HG03066 (cell line): ENCODE measurements around the gene INHBC.
"Not testable (repeated sequence)": the region's sequence is repeated elsewhere in the genome, so short reads cannot be mapped to it uniquely, and the experiment has no call there.

Source experiments
- ATAC-seq: cut with Tn5 transposase; IDR thresholded peaks from one replicate; pipeline ENCODE4 v1.9.1; 2021; ENCODE audit warnings: low read depth; ENCODE audit not compliant: unreplicated experiment

Gene INHBC

DNA sequence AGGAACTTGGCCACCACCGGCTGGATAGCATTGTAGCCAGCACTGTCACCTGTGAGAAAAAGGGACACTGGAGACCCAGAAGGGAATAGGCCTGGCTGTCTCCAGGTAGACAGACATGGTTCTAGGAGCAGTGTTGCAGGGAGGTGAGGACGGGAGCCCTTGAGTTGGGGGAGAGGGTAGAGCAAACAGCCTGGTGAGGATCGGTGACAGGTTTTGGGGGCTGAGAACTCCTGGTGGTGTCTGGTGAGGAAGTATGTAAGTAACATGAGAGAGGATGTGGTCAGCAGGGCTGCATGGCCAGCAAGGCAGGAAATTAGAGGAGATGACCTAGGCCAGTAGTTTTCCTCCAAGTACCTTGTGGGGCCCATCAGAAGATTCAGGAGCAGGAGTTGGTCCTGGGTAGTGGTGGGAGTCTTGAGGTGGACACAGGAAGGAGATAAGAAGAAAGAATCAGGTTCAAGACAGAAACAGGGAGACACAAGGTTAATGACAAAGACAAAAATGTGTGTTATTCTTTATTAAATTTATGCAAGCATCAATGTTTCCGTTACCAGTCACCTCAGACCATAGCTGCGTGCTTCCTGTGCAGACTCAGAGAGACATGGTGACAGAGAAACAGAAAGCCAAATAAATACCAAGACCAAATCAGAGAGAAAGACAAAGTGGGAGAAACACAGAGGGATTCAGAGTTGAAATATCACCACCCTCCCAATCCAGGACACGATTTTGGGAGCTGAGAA, 45.0 kb downstream of the INHBC start, which contains the start of gene ARHGAP9:
TSS of gene ARHGAP9 (minus strand) at position 491 of the 740 bp plus-strand sequence. CDS start at position 31, 460 bp downstream.
- ATAC-seq: no peak

DNA sequence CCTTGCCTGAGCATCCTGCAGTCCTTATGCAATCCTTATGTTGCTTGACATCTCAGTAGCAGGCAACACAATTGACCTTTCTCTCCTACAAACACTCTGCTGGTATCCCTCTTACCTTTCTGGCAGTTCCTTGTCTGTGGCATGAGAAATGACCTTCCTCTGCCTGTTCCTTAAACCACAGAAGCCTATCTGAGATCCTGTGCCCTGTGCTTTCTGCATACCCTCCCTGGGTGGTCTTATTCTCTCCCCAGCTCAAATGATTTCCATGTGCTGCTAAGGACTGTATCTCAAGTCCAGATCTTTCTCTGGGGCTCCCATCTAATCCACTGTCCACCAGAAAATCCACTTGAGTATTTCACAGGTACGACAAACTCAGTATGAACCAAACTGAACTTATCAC, 47.1 kb downstream of the INHBC start:
- no peak for ATAC-seq

DNA sequence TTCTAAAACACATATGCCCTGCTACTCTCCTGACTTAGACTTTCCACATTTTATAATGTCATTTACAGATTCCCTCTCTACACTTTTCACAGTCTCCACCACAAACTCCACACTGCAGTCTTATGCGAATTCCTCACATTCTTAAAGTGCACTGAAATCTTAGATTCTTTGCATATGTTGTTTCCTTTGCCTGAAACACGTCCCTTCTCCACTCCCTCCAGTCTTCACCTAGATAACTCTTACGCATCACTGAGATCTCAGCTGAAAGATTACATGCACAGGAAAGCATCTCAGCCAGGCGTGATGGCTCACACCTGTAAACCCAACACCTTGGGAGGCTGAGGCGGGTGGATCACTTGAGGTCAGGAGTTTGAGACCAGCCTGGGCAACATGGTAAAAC, 48.9 kb downstream of the INHBC start:
- ATAC-seq: no peak

DNA sequence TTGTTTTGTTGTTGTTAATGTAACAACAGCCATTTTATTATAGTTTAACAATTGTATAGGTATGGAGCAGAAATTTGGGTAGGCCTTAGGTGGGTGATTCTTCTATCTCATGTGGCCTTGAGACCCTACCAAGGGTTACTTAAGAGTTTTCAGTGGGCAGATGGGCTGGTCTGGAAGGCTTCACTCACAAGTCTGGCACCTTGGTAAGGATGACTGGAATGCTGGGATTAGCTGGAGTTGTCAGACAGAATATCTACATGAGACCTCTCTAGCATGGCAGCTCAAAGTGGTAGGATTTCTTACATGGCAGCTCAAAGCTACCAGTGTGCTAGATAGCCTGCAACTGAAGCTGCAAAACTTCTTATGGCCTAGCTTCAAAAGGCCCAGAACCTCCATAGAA, 51.1 kb downstream of the INHBC start:
- no peak for ATAC-seq

DNA sequence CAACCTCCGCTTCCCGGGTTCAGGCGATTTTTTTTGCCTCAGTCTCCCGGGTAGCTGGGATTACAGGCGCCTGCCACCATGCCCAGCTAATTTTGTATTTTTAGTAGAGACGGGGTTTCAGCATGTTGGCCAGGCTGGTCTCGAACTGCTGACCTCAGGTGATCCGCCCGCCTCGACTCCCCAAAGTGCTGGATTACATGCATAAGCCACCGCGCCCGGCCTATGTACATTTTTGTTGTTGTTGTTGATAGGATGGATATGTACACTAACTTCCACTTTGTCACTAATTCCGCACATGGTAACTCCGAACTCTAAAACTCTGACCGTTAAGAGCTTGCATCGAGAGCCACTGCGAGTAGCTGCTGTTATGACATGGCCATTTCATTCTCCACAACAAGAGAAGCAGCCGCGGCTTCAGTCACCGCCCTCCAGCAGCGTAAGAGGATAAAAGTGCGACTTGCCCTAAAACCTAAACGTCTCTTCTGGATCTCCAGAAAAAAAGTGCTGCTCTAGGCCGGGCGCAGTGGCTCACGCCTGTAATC, 52.5 kb downstream of the INHBC start:
- ATAC-seq: no peak

DNA sequence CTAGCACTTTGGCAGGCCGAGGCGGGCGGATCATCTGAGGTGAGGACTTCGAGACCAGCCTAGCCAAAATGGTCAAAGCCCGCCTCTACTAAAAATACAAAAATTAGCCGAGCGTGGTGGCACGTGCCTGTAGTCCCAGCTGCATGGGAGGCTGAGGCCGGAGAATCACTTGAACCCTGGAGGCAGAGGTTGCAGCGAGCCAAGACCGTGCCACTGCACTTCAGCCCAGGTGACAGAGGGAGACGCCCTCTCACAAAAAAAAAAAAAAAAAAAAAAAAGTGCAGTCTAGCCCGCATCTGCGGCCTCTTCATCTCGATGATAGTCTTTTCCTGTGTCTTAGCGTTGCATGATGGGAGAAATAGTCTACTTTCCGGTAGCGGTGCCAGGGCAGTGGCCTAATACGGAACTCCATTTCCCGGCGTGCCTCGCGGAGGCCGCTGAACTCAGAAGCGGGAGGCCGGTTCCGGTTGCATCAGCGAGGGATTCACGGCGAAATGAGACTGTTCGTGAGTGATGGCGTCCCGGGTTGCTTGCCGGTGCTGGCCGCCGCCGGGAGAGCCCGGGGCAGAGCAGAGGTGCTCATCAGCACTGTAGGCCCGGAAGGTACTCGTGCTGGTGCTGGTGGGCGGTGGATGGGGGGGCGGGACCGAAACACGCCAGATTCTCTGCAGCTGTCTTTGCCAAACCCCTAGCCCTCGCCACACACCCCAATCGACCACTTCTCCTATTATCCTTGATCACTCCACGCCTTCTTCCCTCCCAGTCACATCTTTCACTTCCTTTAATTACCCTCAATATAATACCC, 53.2 kb downstream of the INHBC start, which contains the start of gene MARS1:
TSS of gene MARS1 (plus strand) at position 472 of the 805 bp plus-strand sequence. CDS start at position 495, 23 bp downstream.
- ATAC-seq: peak; percentile 99

DNA sequence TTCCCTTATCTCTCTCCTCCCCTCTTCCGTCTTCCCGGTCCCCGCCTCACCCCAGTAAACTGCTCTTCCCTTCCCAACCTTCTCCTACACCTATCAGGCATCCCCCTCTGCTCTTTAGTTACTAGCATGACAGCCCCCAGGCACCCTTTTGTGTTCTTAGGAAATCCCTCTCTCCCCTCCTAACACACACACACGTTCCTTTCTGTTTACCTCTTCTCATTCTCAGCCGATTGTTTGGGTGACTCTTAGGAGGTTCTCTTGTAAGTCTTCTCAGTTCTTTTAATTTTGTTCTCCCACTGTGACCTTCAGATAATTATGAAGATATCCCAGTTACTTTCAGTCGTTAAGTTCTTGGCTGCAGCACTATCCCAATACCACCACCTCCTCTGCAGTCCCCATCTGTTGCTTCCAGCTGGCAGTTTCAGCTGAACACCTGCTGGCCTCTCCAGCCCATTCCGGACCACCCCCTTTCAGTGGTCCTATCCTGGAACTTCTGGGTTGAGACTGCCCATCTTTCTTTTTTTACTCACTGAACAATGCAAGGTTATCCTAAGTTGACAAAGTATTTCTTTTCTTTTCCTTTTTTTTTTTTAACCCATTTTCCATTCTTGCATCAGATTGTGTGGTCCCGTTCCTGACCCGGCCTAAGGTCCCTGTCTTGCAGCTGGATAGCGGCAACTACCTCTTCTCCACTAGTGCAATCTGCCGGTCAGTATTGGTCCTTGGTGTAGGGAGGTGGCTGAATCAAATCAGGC, 54.0 kb downstream of the INHBC start:
- no peak for ATAC-seq

DNA sequence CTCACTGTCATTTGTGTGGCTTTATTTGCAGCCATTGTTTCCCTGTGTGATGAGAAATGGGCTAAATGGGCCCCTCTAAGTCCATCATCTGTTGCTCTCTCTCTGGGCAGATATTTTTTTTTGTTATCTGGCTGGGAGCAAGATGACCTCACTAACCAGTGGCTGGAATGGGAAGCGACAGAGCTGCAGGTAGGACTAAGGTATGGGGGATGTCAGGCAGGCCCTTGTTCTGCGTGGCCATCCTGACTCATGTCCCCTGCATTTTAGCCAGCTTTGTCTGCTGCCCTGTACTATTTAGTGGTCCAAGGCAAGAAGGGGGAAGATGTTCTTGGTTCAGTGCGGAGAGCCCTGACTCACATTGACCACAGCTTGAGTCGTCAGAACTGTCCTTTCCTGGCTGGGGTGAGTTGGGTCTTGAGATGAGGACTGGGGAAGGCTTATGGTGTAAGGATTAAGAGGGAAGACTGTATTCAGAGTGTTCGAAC, 54.6 kb downstream of the INHBC start:
- ATAC-seq: no peak

DNA sequence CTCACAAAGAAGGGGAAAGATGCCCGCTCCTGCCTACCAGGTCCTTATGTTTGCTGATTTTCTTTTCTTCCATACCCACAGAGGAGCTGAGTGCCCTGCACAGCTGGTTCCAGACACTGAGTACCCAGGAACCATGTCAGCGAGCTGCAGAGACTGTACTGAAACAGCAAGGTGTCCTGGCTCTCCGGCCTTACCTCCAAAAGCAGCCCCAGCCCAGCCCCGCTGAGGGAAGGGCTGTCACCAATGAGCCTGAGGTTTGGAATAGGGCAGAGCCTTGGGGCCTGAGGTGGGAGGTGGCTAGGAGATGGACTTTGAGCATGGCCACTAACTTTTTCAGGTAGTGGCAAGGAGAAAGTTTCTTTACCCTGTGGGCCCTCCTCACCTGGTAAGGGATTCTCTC, 55.5 kb downstream of the INHBC start:
- ATAC-seq: no peak

DNA sequence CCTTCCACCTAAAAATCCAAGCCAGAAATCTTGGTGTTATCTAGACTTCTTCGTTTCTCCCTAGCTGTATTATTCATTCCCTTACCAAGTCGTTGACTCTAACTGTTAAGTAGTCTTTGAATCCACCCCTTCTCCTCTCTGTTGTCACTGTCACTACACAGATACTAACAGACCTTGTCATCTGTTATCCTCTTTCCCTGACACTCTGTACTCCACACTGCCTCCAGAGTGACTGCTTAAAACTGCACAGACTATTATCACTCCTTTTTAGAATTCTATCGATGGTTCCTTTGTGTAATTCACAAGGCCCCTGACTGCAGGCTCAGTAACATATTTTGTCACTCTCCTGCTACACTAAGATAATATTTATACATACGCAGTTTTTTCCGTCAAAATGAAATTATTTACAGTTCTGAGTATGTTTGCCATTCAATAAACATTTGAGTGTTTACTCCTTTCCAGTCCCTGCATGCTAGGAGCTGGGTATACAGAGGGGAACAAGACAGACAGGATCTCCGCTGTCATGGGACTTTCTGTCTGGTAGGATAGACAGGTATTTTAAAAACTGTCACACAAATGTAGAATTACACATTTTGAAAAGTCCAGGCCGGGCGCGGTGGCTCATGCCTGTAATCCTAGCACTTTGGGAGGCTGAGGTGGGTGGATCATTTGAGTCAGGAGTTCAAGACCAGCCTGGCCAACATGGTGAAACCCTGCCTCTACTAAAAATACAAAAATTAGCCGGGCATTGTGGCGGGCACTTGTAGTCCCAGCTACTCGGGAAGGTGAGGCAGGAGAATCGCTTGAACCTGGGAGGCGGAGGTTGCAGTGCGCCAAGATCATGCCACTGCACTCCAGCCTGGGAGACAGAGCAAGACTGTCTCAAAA, 57.1 kb downstream of the INHBC start:
- ATAC-seq: no peak

DNA sequence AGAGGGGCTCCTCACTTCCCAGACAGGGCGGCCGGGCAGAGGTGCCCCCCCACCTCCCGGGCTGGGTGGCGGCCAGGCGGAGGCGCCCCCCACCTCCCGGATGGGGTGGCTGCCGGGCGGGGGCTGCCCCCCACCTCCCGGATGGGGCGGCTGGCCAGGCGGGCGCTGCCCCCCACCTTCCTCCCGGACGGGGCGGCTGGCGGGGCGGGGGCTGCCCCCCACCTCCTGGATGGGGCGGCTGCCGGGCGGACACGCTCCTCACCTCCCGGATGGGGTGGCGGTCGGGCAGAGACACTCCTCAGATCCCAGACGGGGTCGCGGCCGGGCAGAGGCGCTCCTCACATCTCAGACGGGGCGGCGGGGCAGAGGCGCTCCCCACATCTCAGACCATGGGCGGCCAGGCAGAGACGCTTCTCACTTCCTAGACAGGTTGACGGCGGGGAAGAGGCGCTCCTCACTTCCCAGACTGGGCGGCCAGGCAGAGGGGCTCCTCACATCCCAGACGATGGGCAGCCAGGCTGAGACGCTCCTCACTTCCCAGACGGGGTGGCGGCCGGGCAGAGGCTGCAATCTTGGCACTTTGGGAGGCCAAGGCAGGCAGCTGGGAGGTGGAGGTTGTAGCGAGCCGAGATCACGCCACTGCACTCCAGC, 60.6 kb downstream of the INHBC start:
- not testable (repeated sequence) for ATAC-seq

DNA sequence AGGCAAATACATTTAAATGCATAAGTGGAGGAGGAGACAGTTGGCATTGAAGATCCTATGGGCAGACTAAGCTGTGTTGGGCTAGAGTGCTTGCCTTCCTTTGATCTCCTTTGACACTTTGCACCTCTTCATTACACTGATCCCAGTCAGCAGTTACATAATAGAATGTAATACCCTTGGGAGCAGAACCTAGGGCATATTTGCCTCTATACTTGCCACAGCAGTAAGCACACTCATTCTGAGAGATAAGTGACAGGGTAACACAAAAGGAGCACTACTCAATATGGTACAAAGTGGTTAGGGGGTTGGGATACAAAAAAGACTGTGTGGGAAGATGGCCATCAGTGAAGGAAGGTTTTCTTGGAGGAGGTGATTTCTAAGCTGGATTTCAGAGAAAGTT, 62.2 kb downstream of the INHBC start:
- no peak for ATAC-seq

DNA sequence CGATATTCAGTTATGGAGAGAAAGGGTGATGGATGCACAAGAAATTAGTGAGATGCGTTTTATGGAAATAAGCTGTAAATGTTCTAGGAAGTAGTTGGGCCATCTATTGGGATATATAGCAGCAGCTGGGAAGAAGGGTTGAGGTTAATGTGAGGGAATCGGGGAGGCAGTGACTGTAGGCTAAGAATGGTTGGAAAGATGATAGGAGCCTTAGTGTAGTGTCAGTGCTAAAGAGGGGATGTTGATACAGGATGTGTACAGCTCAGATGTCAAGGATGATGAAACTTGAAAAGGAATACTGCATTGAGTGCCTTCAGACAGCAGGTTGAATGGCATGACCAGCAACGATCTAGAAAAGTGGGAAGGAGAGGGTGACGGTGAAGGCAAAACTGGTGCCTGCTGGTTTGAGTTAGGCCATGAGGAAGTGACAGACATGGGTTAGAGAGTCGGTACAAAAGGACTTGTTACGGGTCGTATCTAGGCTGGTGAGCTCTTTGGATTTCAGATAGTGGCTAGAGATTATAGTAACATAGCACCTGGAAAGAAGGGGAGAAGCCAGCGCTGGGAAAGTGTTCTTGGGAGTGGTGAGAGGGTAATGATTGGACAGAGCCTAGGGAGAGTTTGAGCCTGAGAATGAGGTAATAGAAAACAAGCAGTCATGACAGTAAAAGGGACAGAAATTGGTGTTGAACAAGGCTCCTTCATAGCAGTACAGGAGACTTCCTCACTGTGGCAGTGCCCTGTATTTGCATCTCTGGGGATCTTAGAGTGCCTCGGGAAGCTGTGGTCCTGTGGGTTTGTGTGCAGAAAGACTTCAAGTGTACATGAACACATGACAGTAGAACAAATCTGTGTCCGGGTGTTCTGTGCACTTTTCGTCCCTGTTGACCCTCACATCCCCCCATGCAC, 62.9 kb downstream of the INHBC start:
- no peak for ATAC-seq

DNA sequence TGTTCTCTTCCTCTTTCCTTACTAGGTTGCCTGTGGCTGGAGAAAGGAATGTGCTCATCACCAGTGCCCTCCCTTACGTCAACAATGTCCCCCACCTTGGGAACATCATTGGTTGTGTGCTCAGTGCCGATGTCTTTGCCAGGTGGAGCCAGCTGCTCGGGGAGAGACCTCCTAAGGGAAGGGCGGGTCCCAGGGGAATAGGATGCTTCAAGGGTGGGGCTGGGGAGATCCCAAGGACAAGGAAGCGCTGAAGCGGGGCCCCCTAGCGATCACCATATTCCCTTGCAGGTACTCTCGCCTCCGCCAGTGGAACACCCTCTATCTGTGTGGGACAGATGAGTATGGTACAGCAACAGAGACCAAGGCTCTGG, 63.5 kb downstream of the INHBC start:
- no peak for ATAC-seq

DNA sequence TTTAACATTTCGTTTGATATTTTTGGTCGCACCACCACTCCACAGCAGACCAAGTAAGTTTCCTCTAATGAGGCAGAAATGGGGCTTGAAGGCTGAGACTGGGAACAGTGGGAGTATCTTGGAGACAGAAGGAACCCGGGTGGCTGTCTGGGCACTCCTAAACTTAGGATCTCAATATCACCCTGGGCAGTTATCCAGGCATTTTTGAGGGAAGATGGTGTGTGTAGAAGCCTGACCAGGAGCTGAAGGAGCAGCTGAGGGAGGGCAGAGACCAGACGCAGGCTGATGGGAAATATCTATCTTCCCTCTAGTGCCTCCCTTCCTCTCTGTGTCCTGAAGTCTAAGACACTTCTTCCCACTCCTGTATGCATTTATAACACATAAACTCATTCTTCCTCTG, 64.0 kb downstream of the INHBC start:
- no peak for ATAC-seq

DNA sequence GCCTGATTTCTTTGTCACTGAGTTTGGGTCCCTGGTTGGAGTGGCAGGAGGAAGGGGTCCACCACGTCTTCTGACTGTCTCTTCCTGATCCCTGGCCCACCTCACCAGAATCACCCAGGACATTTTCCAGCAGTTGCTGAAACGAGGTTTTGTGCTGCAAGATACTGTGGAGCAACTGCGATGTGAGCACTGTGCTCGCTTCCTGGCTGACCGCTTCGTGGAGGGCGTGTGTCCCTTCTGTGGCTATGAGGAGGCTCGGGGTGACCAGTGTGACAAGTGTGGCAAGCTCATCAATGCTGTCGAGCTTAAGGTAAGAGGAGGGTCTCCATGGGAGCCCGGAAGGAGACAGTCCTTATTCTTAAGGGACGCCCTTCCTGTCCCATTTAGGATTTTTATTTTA, 65.6 kb downstream of the INHBC start:
- ATAC-seq: no peak
